Measurements from ENCODE around the gene ZNF385D.

The ZNF385D gene

DNA sequence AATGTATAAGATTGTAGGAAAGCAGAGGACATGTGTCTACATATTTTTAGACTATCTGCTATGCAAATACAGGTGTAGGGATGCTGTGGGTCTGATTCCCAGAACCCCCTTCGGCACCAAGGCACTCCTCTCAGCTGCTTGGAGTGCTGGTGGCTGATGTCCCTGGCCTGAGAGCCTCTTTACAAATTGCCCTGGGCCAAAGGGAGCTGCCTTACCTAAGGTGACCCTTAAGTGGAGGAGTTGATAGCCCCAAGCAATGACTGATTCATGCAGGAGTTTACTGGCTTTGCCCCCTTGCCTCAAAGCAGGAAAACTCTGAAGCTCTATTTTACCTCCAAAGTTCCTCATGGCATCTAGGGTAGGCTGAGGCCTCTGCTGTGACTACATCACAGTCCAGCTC lies 83.0 kb downstream of the ZNF385D start:
- no peak for DNase-seq

DNA sequence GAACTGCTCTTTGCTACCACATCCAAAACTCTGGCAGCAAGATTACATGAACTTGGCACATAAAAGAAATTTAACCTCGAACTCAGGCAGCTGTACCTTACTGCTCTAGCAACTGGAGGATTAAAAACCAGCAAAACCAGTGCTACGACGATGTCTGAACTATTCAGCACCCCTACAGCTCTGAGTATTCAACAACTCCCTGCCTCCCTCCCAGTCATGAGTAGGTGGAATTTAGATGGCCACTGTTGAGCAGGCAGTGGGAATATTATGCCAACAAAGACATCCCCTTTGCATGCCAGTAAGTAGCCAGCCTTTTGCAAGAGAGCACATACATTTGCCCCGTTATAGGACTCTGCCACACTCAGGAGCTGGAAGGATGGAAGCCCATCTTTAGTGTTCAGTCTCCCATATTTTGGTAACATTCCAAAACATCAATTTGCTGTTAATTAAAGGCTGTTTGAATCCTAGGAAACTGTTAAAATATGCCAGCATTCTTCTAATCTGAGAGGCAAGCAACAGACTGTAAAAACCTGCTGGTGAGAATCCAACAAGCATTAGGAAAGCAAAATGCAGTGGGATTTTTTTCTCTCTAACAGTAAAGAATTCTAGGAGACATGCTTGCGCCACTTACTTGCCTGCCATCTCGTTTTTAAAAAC lies 85.4 kb downstream of the ZNF385D start:
- no peak for DNase-seq

GRCh38 chr3:21664996-21665395 lies 86.0 kb downstream of the ZNF385D start:
- no peak for DNase-seq

DNA sequence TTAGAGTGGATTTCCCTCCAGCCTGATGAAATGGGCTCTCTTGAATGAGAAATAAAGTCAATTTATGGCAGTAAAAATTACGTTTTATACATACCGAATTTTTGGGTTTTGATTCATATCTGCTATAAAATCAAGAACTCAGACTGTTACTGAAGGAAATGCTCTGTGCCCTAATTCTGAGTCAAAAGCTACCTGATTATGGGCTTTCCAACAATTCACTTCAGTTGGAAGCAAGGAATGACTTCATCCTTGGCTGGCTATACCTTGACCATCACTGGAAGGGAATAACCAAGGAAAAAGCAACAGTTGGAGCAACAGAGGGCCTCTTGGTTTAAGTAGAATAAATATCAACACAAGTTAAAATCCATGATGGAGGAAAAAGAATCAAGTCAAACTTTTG lies 88.6 kb downstream of the ZNF385D start:
- no peak for DNase-seq

- no peak for DNase-seq
These were observed 96.3 kb downstream of the ZNF385D start for GRCh38 chr3:21654662-21655061.

DNA sequence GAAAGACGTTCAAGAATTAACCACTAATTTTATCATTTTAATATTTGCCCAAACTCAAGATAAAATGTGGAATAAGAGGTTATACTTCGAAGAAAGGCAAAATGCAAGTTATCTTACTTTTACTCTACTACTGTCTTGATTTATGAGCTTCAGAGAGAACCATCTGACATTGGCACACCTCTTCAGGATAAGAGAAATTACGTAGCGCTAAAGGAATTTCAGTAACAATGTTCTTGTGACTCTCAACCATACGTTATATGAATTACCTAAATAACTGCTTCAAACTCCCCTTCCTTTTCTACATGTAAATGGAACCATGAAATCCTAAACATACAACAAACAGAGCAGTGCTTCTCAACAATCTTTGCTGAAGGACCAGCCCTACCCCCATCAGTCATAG lies 96.8 kb downstream of the ZNF385D start:
- no peak for DNase-seq

DNA sequence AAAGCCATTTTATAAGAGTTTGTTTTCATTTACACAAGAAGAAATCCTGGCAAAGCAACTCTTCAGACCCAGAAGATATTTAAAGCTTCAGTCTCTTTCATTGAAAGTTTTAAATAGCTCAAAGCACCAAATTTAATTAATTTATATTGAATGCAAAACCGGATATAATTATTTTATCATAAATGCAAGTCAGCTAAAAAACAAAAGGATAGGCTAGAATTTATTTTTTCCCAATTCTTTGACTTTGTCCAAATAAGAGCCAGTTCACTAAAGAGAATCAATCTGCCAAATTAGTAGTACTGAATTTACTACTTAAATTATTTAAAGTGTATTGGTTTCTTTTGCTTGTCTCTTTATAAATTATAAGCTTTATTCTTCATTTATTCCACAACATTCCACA lies 101.5 kb downstream of the ZNF385D start:
- no peak for DNase-seq

DNA sequence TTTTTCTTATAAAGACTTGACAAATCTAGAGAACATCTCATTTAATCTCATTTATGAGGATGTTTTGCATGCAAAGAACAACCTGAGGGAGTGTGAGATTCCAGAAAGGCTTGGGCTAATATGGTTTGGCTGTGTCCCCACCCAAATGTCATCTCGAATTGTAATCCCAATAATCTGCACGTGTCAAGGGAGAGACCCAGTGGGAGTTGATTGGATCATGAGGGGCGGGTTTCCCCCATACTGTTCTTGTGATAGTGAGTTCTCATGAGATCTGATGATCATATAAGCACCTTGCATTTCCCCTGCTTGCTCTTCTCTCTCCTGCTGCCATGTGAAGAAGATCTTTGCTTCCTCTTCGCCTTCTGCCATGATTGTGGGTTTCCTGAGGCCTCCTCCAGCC lies 103.0 kb downstream of the ZNF385D start:
- DNase-seq = no peak

GRCh38 chr3:21645121-21645897 lies 105.7 kb downstream of the ZNF385D start:
- no peak for DNase-seq

DNA sequence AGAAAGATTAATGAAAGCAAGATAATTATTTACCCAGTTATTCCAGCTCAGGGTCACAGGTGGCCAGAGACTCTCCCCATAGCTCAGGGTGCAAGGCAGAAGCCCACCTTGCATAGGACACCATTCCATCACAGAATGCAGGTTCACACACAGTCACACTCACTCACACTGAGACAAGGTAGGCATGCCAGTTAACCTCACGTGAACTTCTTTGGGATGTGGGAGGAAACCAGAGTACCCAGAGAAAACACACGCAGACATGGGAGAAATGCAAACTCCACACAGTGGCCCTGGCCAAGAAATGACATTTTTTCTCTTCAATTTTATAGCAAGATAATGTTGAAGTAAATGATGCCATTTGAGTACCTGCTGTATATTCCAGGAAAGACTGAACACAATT lies 106.7 kb downstream of the ZNF385D start:
- no peak for DNase-seq

DNA sequence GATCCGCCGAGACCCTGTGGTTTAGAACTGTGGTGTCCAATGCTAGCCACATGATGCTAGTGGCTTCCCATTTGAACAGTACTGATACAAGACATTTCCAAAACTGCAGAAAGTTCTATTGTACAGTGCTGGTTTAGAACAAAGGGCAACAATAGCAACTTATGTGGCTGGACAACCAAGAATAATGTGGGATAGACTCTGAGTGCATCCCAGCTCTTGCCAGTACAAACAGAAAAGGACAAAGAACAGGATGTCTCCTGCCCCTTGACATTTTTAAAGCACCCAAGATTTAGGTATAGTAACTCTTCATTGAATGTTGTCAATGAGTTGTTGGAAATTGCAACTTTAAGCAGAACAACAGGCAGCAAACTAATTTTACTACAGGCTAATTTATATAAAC lies 107.3 kb downstream of the ZNF385D start:
- no peak for DNase-seq

DNA sequence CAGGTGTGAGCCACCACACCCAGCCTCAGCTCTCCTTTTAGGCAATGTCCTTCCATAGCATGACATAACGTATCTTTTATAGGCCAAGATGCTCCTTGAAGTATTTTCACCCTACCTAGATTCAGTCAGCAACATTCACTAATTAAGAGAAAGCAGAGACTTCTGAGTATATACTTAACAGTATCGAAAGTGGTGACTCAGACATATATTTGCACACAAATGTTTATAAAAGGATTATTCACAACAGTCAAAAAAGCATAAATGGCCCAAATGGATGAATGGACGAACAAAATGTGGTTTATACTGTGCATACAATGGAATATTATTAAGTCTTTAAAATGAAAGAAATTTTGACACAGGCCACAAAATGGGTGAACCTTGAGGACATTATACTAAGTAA lies 108.6 kb downstream of the ZNF385D start:
- DNase-seq = no peak

GRCh38 chr3:21641959-21642358 lies 109.1 kb downstream of the ZNF385D start:
- DNase-seq = no peak

- no peak for DNase-seq
These were observed 112.5 kb downstream of the ZNF385D start for GRCh38 chr3:21638488-21638887.

GRCh38 chr3:21634112-21634511 lies 116.9 kb downstream of the ZNF385D start:
- no peak for DNase-seq

- no peak for DNase-seq
These were observed 126.5 kb downstream of the ZNF385D start for GRCh38 chr3:21624524-21624923.

GRCh38 chr3:21621181-21621651 lies 129.8 kb downstream of the ZNF385D start:
- DNase-seq = peak; percentile 46

DNA sequence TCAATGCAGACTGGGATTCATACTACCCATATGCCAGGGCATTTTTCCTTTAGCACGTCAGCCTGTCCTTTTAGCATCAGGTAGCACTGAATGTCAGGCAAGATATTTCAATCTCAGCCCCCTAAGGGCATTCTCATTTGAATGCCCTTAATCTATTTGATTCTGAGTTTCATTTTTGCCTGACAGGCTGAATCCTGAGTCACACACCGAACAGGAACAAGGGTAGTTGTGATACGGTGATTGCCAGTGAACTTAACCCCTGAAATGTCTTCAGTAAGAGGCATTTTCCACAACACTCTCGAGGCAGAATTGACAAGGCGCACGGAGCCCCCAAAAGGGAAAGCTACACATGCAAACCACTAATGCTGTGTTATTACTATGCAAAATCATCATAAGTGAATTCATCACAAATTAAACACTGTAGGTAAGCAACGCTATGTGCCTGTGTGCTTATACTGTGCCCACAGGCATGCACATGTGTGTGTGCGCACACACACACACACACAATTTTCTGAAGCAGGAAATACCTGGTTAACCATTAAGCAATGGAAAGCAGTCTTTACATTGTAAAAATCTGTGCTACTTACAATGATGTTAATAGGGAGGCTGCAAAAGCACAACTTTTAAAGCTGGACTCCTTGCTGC lies 130.4 kb downstream of the ZNF385D start:
- peak; percentile 41 for DNase-seq

DNA sequence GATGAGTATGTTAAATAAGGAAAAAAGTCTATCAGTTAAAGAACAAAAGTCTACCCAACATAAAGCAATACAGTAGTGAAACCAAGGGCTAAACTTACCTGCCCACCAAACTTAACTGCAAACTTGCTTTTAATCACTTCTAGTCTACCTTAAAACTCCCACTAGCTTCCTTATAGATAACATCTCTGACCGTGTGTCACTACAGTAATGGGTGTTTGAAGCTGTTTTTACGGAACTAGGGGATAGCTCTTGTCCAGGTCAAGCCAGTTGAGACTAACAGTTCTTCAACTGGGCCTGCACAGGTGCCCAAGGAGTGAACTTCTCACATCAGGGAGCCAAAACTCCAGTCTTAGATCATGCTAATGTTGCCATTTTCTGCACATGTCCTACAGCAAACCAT lies 132.3 kb downstream of the ZNF385D start:
- no peak for DNase-seq

DNA sequence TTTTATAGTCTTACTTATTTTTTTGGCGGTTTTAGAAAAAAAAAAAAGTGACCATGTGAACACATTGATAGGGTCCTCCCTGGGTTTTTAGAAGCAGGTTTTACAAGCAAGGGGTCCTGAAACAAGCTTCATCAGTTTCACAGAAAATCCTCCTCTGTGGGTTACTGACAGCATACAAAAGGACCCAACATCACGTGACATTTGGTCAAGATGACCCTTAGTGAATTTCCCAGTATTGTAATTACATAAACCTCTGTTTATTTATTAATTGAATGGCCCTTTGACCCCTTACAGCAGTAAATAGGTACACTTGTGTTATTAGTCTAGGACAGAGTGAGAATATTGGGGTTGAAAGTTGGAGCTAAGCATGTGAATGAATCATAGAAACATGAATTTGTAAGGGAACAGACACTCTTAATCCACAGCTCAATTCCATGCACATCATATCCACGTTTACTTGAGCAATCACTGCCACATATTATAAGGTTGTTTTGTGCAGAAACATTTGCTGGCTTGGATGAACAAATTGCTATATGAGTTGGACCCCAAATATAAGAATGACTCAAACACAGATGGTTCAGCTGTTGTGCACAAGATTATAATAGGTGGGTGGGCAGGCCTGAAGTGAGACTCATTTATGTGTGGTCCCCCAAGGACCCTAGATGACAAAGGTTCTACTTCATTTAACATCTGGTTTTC lies 137.5 kb downstream of the ZNF385D start:
- DNase-seq = no peak

DNA sequence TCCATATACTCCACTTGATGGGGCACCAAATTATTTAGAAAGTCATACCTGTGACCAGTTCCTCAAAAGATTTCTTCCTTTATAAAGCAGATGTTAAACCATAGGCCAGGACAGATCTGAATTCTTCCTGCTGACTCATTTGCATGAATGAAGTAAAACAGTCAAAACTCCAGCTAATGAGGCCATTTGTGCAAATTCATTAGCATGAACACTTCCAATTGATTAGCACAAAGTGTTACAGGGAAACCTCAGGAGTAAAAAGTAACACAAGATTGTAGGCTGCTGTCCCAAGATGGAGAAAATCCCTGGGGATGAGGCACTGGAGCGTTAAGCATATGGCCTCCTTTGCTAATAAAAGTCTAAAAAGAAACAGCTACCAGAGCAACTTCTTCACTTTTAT lies 149.8 kb downstream of the ZNF385D start:
- no peak for DNase-seq

DNA sequence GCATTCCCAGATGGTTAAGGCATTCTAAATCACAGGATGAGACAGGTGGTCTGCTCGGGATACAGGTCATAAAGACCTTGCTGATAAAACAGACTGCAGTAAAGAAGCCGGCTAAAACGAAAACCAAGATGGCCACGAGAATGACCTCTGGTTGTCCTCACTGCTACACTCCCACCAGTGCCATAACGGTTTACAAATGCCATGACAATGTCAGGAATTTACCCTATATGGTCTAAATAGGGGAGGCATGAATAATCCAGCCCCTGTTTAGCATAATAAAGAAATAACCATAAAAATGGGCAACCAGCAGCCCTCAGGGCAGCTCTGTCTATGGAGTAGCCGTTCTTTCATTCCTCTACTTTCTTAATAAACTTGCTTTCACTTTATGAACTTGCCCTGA lies 151.1 kb downstream of the ZNF385D start:
- DNase-seq = no peak

DNA sequence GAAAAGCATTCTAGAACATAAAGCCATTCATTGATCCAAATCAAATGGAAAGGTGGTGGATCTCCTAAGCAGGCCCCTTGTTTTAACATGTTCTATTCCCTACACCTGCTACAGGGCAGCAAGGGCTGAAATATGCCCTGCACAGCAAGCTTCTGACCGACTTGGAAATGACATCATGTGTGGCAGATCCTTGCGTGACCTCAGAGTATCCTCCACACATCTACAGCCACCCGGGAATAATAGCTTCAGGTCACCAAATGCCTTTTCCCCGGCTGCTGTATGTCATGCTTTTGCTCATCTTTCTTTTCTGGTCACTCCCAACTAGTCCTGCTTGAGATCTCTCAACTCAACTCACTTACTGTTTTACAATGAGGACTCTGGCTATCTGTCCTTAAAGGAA lies 158.2 kb downstream of the ZNF385D start:
- DNase-seq = no peak

All from retina (tissue), 1 donor.